Activated naive CD8-positive, alpha-beta T cell treated with anti-CD3 and anti-CD28 coated beads, Interleukin-2, amount 50 U/mL, for 16 hours (primary cell): ENCODE results near the gene RCAN3.
A peak's percentile ranks its signal among the peaks of the same experiment; 100 is the strongest.
"Not testable (repeated sequence)": the region's sequence is repeated elsewhere in the genome, so short reads cannot be mapped to it uniquely, and the experiment has no call there.

Experiments
- DNase-seq: peaks from one replicate; pipeline ENCODE4 v3.0.0-alpha.2; 2020; ENCODE audit warnings: low read depth, low spot score

Gene RCAN3

DNA sequence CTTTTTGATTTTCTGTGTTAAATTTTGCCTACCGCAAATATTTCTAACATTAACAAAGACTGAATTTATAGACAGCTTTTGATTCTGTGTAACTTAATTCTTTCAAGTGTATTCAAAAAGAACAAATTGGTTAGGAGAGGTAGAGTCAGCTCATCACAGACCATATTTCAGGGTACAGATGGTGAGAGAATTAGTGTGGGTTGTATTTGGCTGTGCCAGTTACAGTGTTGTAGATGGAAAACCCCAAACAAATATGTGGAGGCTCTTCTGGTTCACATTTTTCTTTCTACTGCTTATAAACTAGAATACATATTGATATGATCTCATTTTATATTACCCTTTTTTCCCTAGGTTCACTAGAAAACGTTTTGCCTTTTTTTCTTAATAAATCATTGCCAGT lies 11.1 kb downstream of the RCAN3 start:
- no peak for DNase-seq

DNA sequence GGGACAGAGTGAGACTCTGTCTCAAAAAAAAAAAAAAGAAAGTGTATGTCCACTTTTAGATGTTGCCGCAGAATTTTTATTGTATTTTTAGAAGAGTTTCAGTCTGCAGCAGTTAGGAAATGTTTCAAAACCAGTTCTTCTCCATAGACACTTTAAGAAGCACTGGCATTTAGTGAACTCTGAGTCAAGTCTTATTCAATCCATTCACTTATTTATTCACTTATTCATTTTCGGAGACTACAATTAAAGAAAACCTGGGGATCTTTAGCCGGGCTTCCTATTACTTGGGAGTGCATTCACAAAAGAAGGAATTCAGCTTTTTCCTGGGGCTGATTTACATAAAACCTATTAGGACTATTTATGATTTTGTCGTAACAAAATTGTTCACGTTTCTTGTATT lies 12.3 kb downstream of the RCAN3 start:
- DNase-seq = no peak

DNA sequence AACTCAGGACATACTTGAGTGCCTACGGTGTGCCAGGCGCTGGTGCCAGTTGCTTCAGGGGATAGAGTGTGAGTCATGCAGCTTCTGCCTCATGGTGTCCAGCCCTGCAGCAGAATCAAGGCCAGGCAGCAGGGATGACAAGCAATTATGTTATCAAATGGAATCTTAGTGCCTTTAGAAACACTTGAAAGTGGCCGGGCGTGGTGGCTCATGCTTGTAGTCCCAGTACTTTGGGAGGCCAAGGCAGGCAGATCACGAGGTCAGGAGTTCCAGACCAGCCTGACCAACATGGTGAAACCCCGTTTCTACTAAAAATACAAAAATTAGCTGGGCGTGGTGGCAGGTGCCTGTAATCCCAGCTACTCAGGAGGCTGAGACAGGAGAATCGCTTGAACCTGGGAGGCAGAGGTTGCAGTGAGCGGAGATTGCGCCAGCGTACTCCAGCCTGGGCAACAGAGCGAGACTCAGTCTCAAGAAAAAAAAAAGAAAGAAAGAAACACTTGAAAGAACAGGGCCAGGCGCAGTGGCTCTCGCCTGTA lies 13.1 kb downstream of the RCAN3 start:
- not testable (repeated sequence) for DNase-seq

DNA sequence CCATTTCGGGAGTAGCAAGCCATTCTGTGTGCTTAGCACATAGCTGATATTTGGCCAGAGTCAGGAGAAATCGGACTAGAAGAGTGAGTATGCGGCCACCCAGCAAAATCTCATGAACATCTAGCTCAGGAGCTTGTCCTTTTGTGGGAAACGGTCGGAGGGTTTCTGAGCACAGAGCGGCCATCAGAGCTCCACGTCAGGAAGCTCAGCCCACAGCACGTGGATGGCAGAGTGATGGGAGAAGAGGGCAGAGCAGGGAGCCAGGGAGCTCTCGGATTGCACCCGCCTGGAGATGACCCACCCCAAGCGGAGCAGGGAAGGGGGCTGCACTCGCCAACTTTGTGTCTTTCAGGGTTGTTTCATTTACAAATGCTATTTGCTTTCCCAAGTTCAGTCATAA lies 13.9 kb downstream of the RCAN3 start:
- no peak for DNase-seq

DNA sequence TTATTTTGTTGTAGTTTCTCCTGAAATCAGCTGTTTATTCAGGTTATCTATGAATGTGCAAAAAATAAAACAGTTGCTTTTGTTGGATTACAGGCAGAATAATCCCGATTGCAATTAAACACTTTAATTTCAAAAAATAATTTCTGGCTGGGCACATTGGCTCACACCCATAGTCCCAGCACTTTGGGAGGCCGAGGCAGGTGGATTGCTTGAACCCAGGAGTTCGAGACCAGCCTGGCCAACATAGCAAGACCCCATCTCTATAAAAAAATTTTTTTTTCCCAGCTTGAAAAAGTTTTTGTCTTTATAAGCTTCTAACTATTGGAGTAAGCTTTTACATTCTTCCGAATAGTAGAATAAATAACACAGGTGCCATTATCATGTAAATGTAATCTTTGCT lies 15.3 kb downstream of the RCAN3 start:
- DNase-seq = no peak

DNA sequence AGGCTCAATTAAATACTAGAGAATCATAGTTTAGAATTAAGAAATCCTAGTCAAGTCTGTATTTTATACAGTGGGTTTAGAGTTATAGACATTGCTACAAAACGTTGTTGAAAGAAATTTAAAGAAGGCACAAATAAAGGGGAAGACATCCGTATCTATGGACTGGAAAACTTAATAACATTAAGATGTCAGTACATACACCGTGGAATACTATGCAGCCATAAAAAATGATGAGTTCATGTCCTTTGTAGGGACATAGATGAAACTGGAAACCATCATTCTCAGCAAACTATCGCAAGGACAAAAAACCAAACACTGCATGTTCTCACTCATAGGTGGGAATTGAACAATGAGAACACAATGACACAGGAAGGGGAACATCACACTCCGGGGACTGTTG lies 17.6 kb downstream of the RCAN3 start:
- DNase-seq = not testable (repeated sequence)

DNA sequence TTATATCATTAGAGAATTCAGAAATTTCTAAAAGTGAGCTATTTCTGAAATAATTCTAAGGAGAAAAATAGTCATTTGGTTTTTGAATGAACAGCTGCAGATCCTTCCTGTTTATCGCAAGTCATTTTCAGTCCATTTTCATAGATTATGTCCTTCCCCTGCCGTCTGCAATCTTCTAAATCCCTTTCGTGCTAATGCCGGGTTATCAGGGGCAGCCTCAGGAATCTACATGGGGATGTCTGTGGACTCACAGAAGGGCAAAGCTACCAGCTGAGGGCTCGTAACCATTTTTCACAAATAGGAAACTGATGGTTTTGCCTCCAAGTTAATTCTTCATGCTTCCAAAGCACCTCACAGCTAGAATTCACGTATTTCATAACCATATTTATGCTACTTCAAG lies 23.0 kb downstream of the RCAN3 start:
- DNase-seq = no peak

DNA sequence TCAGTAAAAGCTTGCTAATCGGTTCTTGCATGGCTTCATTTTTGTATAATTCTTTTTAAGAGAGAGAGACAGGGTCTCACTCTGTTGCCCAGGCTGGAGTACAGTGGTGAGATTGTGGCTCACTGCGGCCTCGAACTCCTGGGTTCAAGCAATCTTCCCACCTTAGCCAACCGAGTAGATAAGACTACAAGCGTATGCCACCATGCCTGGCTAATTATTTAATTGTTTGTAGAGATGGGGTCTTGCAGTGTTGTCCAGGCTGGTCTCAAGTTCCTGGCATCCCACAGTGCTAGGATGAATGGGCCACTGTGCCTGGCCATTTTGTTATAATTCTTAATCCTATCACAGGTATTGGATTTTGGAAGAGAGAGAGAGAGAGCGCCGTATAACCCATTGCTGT lies 23.4 kb downstream of the RCAN3 start:
- DNase-seq = no peak

DNA sequence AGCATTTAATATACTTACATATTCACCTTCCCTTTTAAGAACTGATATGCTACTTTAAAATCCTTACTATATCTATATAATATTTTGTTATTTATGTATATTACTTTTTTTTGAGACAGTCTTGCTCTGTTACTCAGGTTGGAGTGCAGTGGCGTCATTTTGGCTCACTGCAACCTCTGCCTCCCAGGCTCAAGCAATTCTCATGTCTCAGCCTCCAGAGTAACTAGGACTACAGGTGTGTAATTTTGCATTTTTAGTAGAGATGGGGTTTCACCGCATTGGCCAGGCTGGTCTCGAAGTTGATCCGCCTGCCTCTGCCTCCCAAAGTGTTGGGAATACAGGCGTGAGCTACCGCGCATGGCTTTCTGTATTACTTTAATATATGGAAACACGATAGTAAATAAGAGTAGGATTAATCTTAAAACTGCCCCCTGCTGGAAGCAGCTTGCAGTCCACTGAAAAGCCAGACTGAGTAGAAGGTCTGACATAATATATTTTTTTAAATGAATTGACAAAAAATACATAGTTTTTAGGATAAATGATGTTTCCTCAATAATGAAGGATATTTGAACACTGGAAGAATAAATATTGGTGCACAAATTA lies 24.4 kb downstream of the RCAN3 start:
- peak; percentile 15 for DNase-seq

DNA sequence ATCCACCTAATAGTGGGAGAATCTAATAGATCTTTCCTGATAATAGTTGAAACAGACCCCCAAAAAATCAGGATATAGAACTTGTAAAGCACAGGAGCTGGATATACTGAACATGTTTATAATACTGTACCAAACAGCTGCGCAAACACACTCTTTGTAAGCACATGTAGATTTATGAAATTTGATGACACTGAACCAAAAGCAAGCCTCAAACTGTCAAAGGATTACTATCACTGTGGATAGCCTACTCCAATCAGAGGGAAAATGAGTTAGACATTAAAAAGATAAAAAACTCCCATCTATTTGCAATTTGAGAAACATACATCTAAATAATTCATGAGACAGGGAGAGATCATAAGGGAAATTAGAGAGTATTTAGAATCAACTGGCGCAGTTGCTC lies 26.1 kb downstream of the RCAN3 start:
- no peak for DNase-seq

DNA sequence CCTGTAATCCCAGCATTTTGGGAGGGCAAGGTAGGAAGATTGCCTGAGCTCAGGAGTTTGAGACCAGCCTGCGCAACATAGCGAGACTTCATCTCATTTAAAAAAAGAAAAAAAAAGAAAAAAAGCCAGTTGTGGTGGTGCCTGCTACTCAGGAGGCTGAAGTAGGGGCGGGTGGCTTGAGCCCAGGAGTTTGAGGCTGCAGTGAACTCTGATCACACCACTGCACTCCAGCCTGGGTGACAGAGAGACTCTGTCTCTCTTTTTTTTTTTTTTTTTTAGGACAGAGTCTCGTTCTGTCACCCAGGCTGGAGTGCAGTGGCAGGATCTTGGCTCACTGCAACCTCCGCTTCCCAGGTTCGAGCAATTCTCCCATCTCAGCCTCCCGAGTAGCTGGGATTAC lies 26.7 kb downstream of the RCAN3 start:
- not testable (repeated sequence) for DNase-seq

DNA sequence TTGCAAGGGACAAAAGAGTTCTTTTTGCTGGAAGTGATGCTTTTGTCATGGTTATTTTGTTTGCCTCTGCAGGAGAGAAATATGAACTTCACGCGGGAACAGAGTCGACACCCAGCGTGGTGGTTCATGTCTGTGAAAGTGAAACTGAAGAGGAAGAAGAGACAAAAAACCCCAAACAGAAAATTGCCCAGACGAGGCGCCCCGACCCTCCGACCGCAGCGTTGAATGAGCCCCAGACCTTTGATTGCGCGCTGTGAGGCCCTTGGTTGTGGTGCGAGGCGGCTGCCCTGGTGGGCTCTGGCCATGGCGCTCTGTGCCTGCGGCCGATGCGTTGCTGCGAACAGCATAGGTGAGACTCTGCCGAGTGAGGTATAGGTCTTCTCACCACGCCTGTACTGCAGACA lies 32.4 kb downstream of the RCAN3 start:
- peak; percentile 48 for DNase-seq

DNA sequence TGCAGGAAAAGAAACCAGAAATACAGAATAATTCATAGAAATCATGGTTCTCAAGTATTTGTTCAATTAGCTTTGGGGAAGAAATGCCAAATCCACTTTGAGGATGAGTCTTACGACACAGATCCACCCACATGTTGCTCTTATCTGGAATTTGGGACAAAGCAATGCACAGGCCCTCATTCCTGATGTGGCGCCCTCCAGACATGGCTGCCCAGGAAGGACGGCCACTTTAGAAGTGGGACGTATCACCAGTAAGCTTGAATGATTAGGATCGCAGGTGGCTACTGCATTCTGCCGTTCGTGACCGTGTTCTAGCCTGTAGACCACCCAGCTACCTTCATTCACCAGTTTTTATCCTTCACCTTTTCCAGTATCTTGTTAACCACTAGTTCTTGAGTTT lies 33.1 kb downstream of the RCAN3 start:
- DNase-seq = no peak

DNA sequence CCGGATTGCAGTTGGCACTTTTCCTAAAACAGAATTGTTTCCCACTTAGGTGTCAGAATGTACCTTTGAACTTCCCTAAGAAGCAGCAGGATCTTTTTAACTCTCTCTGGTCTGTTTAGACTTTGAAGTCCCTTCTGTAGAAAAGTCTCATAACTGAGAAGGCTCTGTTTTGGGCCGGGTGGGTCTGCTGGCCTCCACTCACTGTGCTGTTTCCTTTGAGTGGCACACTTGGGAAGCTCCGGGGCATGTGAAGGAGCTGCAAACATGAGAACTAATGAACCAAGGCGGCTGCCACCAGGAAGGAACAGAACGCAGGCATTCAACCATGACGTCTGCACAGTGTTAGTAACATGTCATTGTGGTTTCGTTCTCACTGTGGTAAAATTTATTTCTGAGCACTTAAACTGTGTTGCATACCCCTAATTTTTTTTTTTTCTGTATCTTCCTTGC lies 33.8 kb downstream of the RCAN3 start:
- peak; percentile 14 for DNase-seq

DNA sequence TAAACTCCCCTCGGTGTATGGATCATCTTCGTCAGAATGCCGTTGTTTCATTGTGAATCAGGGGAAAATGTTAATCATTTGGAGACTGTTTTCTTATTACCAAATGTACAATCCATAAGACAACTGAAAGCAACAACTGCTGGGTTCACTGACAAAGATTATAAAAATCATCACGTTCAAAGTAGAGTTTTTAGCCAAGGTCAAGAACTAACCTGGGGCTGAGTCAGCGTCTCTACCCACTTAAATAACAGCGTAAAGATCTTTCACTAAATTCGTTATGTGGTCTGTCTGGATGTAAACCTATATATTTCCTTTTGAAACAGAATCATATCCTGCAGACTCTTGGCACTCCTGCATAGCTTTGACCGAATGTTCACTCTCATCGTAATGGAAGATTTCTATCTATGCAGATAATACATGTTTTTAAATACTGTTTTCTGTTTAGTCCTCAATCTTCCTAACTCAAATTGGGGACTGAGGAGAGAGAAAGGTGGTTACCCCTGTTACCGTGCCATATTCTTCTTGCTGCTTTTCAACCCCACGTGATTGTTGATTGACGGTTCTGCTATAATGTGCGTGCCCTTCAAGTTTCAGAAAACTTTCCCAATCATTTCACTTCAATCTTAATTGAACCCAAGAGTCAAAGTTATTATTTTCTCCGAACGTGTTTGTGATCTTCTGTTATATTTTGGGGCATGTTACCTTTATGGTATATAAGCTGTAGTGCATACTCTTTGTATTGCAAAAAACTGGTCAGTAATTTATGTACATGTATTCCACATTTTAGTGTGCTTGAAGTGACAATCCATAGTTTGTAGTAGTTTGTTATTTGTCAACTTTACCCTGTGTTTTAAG lies 37.6 kb downstream of the RCAN3 start:
- DNase-seq = no peak

DNA sequence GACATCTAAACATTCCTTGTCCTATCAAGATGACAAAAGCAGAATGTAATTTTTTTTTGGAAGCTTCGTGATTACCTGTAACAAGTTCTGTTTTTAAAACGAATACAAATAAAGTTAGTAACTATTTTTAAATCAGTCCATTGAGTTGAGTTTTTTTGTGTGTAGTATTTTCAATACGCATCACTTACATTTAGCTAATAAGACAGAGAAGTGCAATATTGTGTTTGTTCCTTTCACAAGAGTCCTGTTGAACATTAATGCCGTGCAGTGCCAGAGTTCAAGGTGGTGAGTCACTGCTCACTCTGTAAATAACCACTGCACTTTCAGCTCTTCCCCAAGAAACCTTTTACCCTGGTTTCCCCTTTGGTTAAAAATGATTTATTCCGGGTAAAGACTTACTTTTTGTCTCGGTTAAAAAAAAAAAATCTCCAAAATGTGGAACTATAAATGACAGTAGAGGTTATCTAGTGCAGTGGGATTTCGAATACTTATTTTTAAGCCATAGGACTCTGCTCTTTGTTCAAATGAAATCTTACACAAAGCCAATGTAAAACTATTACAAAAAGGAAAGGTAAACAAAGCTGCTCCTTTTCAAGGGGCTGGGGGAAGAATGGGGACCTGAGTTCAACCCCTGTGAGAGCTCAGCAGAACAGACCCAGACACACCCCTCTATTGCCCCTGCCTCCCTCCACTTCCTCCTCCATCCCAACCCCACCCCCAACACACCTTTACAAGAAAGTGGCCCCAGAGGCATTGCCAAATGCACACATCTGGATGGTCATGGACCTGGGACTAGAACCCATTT lies 38.5 kb downstream of the RCAN3 start:
- no peak for DNase-seq

DNA sequence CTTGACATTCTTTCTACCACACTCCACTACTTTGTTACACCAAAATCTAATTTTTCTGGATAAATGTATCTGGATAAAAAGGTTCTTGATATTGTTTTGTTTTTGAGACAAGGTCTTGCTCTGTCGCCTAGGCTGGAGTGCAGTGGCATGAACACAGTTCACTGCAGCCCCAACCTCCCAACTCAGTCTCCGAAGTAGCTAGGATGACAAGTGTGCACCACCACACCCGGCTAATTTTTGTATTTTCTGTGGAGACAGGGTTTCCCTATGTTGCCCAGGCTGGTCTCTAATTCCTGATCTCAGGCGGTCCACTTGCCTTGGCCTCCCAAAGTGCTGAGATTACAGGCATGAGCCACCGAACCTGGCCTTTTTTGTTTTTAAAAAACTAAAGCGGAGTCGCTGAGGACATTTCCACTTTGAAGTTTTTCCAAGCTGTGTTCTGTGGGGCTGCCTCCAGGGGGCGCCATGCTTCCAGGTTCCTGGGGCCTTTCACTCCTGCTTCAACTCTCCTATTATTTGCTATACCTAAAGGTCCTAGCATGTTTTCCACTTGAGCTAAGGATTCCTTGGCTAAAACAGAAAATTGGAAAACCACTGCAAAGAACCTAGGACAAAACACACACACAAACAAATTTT lies 39.2 kb downstream of the RCAN3 start:
- no peak for DNase-seq

DNA sequence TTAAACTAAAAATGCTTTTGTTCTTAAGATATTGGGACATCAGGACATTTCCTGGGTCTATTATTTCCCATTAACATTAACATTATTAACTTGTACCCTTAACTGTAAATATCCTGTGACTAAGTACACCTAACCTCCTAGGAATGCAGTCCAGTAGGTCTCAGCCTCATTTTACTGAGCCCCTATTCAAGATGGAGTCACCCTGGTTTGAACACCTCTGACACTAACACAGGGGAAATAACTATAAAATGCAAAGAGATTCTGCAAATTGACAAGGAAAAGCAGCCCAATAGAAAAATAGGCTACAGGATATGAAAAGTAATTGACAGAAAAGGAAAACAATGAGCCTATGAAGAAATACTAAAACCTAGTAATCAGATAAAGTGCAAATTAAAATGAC lies 41.6 kb downstream of the RCAN3 start:
- no peak for DNase-seq

DNA sequence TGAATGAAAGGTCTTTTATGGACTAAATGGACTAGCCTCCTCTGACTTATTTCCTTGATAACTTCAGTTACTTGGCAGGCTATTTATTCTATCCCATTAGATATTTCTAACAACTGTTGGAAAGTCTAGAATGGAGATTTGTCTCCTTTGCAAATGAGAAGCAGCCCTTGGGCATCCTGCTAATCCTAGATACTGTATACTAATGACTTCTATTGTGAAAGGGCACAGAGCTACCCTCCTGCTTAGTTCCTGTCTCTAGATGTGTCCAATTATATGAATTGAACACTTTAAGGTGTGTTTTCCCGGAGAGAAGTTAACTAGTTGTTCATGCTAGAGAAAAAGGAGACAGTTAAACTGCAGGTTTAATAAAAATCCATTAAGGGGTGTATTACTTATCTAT lies 43.0 kb downstream of the RCAN3 start:
- DNase-seq = no peak

DNA sequence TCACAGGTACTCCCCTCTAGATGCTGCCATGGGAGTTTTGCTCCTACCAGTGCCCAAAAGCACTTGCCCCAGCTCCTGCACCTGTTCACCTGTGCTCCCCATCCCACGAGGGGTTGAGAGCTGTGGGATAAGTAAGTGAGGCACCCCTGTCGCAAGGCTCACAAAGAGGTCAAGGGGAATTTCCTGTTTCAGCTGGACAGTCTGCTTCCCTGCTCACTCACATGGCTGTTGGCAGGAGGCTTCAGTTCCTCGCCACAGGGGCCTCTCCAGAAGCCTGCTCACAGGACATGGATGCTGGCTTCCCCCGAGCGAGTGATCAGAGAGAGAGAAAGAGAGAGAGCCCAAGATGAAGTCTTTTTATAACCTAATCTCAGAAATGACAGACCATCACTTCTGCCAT lies 44.6 kb downstream of the RCAN3 start:
- no peak for DNase-seq

DNA sequence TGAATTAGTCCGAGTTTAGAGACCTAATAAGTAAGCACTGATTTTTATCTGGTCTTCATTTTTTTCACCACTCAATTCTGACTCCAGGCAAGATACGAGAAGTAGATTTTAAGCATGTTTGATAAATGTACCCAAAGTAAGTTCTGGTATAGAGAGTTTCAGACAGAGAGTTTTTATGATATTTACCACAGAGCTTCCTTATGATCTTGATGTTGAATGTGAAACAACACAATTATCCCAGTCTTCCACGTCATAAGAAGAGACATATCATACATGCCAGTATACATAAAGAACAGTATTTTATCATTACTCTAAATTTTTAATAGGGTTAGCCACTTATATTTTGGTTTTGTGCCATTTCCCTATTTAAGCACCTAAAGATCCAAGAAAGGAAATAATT lies 45.4 kb downstream of the RCAN3 start:
- DNase-seq = no peak

DNA sequence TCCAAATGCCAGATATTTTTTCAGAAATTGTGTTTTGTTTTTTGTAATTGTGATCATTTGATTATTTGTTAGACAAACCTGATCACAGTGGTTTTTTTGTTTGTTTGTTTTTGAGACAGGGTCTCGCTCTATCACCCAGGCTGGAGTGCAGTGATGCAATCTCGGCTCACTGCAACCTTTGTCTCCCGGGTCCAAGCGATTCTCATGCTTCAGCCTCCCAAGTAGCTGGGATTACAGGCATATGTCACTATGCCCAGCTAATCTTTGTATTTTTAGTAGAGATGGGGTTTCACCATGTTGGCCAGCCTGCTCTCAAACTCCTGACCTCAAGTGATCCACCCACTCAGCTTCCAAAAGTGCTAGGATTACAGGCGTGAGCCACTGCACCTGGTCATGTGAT lies 46.6 kb downstream of the RCAN3 start:
- not testable (repeated sequence) for DNase-seq
